ENCODE measurements around the gene CATSPERE.
A peak's percentile ranks its signal among the peaks of the same experiment; 100 is the strongest.

CATSPERE gene

GRCh38 chr1:244448279-244449036 lies 12.6 kb upstream of the CATSPERE start:
- WGBS (ENCODE audit: insufficient coverage, insufficient read length), result no CpG with 5 or more reads among the region's 5 CpGs
- DNase-seq (ENCODE audit: low read depth, low spot score), result no peak
- Histone ChIP-seq H3K36me3 (ENCODE audit: control insufficient read depth, insufficient read depth, low read length) (no peaks in the 10 kb centered on the region; the same call in 1 of the 2 replicates), H3K27me3 (ENCODE audit: control insufficient read depth, insufficient read depth, low read length) (no peaks in the 10 kb centered on the region), H3K9me3 (ENCODE audit: control insufficient read depth, insufficient read depth, low read length) (no peaks in the 10 kb centered on the region), H3K27ac (ENCODE audit: low read length) (no peak overlapping the region), H3K4me3 (ENCODE audit: low read length) (no peak overlapping the region), H3K4me1 (ENCODE audit: control insufficient read depth, insufficient read depth, low read length) (peaks cover 1% of the 10 kb centered on the region; the same call in 1 of the 2 replicates)

GRCh38 chr1:244449936-244450508 lies 11.1 kb upstream of the CATSPERE start:
- Histone ChIP-seq H3K36me3 (ENCODE audit: control insufficient read depth, insufficient read depth, low read length) (no peaks in the 10 kb centered on the region; the same call in 1 of the 2 replicates), H3K4me3 (ENCODE audit: low read length) (no peak overlapping the region; the same call in 1 of the 2 replicates), H3K27me3 (ENCODE audit: control insufficient read depth, insufficient read depth, low read length) (no peaks in the 10 kb centered on the region), H3K4me1 (ENCODE audit: control insufficient read depth, insufficient read depth, low read length) (peaks cover 3% of the 10 kb centered on the region), H3K9me3 (ENCODE audit: control insufficient read depth, insufficient read depth, low read length) (no peaks in the 10 kb centered on the region), H3K27ac (ENCODE audit: low read length) (no peak overlapping the region)
- DNase-seq (ENCODE audit: low read depth, low spot score), result no peak
- WGBS (ENCODE audit: insufficient coverage, insufficient read length), result no CpG with 5 or more reads among the region's 8 CpGs

GRCh38 chr1:244450597-244451538 lies 10.2 kb upstream of the CATSPERE start:
- H3K27ac ChIP-seq (ENCODE audit: low read length), result no peak overlapping the region
- no peak for DNase-seq (ENCODE audit: low read depth, low spot score)
- peaks cover 4% of the 10 kb centered on the region for H3K4me1 ChIP-seq (ENCODE audit: control insufficient read depth, insufficient read depth, low read length)
- no peaks in the 10 kb centered on the region; the same call in 1 of the 2 replicates for H3K36me3 ChIP-seq (ENCODE audit: control insufficient read depth, insufficient read depth, low read length)
- no peaks in the 10 kb centered on the region for H3K9me3 ChIP-seq (ENCODE audit: control insufficient read depth, insufficient read depth, low read length)
- no CpG with 5 or more reads among the region's 41 CpGs for WGBS (ENCODE audit: insufficient coverage, insufficient read length)
- peak overlapping the region; percentile 94 for H3K4me3 ChIP-seq (ENCODE audit: low read length)
- no peaks in the 10 kb centered on the region for H3K27me3 ChIP-seq (ENCODE audit: control insufficient read depth, insufficient read depth, low read length)

GRCh38 chr1:244451539-244451950 lies 9.5 kb upstream of the CATSPERE start, which contains the start of gene ADSS2:
TSS of gene ADSS2 (minus strand) at chr1:244451909. CDS start at chr1:244451817, 92 bp downstream.
- no CpG with 5 or more reads among the region's 45 CpGs for WGBS (ENCODE audit: insufficient coverage, insufficient read length)
- no peaks in the 10 kb centered on the region; the same call in 1 of the 2 replicates for H3K36me3 ChIP-seq (ENCODE audit: control insufficient read depth, insufficient read depth, low read length)
- H3K27me3 ChIP-seq (ENCODE audit: control insufficient read depth, insufficient read depth, low read length), result no peaks in the 10 kb centered on the region
- peak within 1 kb of the TSS; percentile 94 for H3K4me3 ChIP-seq (ENCODE audit: low read length)
- no peaks in the 10 kb centered on the region for H3K9me3 ChIP-seq (ENCODE audit: control insufficient read depth, insufficient read depth, low read length)
- H3K4me1 ChIP-seq (ENCODE audit: control insufficient read depth, insufficient read depth, low read length), result peaks cover 7% of the 10 kb centered on the region
- no peak within 1 kb of the TSS for H3K27ac ChIP-seq (ENCODE audit: low read length)
- no peak for DNase-seq (ENCODE audit: low read depth, low spot score)

GRCh38 chr1:244451951-244452795 lies 8.9 kb upstream of the CATSPERE start:
- DNase-seq (ENCODE audit: low read depth, low spot score), result peak; percentile 97
- H3K36me3 ChIP-seq (ENCODE audit: control insufficient read depth, insufficient read depth, low read length), result no peaks in the 10 kb centered on the region; the same call in 1 of the 2 replicates
- WGBS (ENCODE audit: insufficient coverage, insufficient read length), result no CpG with 5 or more reads among the region's 47 CpGs
- H3K4me1 ChIP-seq (ENCODE audit: control insufficient read depth, insufficient read depth, low read length), result peaks cover 7% of the 10 kb centered on the region
- peak overlapping the region; percentile 94; the same call in 1 of the 2 replicates for H3K4me3 ChIP-seq (ENCODE audit: low read length)
- H3K9me3 ChIP-seq (ENCODE audit: control insufficient read depth, insufficient read depth, low read length), result no peaks in the 10 kb centered on the region
- H3K27ac ChIP-seq (ENCODE audit: low read length), result no peak overlapping the region
- H3K27me3 ChIP-seq (ENCODE audit: control insufficient read depth, insufficient read depth, low read length), result no peaks in the 10 kb centered on the region

GRCh38 chr1:244454412-244454811 lies 6.7 kb upstream of the CATSPERE start:
- H3K4me1 ChIP-seq (ENCODE audit: control insufficient read depth, insufficient read depth, low read length), result peaks cover 7% of the 10 kb centered on the region
- no CpG with 5 or more reads among the region's 6 CpGs for WGBS (ENCODE audit: insufficient coverage, insufficient read length)
- H3K9me3 ChIP-seq (ENCODE audit: control insufficient read depth, insufficient read depth, low read length), result no peaks in the 10 kb centered on the region
- H3K27ac ChIP-seq (ENCODE audit: low read length), result no peak overlapping the region
- H3K4me3 ChIP-seq (ENCODE audit: low read length), result no peak overlapping the region
- no peak for DNase-seq (ENCODE audit: low read depth, low spot score)
- no peaks in the 10 kb centered on the region for H3K27me3 ChIP-seq (ENCODE audit: control insufficient read depth, insufficient read depth, low read length)
- no peaks in the 10 kb centered on the region; the same call in 1 of the 2 replicates for H3K36me3 ChIP-seq (ENCODE audit: control insufficient read depth, insufficient read depth, low read length)

DNA sequence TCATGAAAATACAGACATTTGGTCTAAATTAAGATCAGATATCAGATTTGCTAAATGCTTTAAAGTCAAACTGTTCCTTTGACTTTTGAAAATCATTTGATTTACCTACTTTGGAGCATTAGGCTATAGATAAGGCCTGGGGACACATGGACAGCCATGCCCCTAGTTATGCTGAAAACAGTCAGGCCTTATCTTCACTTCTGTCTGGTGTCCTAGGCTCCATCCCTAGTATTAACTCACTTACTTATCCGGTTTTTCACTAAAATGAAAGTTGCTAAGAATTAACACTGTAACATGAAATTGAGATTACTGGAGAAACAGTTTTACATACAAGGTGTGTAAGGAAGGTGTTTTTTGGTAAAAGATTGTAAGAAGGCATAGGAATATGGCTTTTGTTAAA lies 4.5 kb upstream of the CATSPERE start:
- Histone ChIP-seq H3K36me3 (ENCODE audit: control insufficient read depth, insufficient read depth, low read length) (no peaks in the 10 kb centered on the region; the same call in 1 of the 2 replicates), H3K27me3 (ENCODE audit: control insufficient read depth, insufficient read depth, low read length) (no peaks in the 10 kb centered on the region), H3K4me3 (ENCODE audit: low read length) (no peak overlapping the region), H3K4me1 (ENCODE audit: control insufficient read depth, insufficient read depth, low read length) (peaks cover 7% of the 10 kb centered on the region), H3K27ac (ENCODE audit: low read length) (no peak overlapping the region), H3K9me3 (ENCODE audit: control insufficient read depth, insufficient read depth, low read length) (no peaks in the 10 kb centered on the region; the same call in 1 of the 2 replicates)
- no peak for DNase-seq (ENCODE audit: low read depth, low spot score)
- WGBS (ENCODE audit: insufficient coverage, insufficient read length), result no CpG with 5 or more reads among the region's 1 CpG

DNA sequence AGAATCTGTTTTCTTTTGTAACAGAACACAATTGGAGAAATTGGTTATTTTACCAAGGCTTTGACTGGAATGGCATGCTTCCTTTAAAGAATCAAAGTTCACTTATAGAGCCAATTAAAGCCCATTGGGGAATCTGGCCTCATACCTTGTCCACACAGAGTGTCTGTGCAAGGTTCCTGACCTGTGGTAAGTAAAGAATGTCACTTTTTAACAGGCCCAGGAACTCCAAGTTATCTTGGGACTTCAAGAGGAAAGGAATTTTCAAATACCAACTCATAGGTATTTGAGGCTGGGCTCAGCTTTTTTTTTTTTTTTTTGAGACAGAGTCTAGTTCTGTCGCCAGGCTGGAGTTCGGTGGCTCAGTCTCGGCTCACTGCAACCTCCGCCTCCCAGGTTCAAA lies 2.3 kb upstream of the CATSPERE start:
- H3K4me3 ChIP-seq (ENCODE audit: low read length), result no peak overlapping the region
- no peaks in the 10 kb centered on the region for H3K27me3 ChIP-seq (ENCODE audit: control insufficient read depth, insufficient read depth, low read length)
- peaks cover 5% of the 10 kb centered on the region; the same call in 1 of the 2 replicates for H3K4me1 ChIP-seq (ENCODE audit: control insufficient read depth, insufficient read depth, low read length)
- no peak overlapping the region for H3K27ac ChIP-seq (ENCODE audit: low read length)
- no peaks in the 10 kb centered on the region; the same call in 1 of the 2 replicates for H3K9me3 ChIP-seq (ENCODE audit: control insufficient read depth, insufficient read depth, low read length)
- WGBS (ENCODE audit: insufficient coverage, insufficient read length), result no CpG with 5 or more reads among the region's 4 CpGs
- no peak for DNase-seq (ENCODE audit: low read depth, low spot score)
- H3K36me3 ChIP-seq (ENCODE audit: control insufficient read depth, insufficient read depth, low read length), result no peaks in the 10 kb centered on the region; the same call in 1 of the 2 replicates

DNA sequence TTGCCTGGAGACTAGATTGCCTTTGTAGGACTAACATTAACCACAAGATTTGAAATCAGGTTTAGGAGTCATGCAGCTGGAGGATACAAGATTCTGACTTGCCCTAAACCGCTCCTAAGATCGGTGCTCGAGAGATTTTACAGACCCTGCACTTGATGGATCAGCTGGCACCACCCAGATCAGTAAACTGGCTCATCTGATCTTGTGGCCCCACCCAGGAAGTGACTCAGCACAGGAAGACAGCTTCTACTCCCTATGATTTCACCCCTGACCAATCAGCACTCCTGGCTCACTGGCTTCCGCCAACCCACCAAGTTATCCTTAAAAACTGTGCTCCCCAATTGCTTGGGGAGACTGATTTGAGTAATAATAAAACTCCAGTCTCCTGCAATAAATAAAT lies 876 bp upstream of the CATSPERE start:
- Histone ChIP-seq H3K36me3 (ENCODE audit: control insufficient read depth, insufficient read depth, low read length) (no peaks in the 10 kb centered on the region; the same call in 1 of the 2 replicates), H3K4me3 (ENCODE audit: low read length) (no peak overlapping the region), H3K27me3 (ENCODE audit: control insufficient read depth, insufficient read depth, low read length) (no peaks in the 10 kb centered on the region), H3K4me1 (ENCODE audit: control insufficient read depth, insufficient read depth, low read length) (peaks cover 3% of the 10 kb centered on the region; the same call in 1 of the 2 replicates), H3K27ac (ENCODE audit: low read length) (no peak overlapping the region), H3K9me3 (ENCODE audit: control insufficient read depth, insufficient read depth, low read length) (no peaks in the 10 kb centered on the region; the same call in 1 of the 2 replicates)
- no peak for DNase-seq (ENCODE audit: low read depth, low spot score)
- WGBS (ENCODE audit: insufficient coverage, insufficient read length), result no CpG with 5 or more reads among the region's 4 CpGs

Data from iPS DF 6.9 (cell line).